ENCODE results near the gene SPATA13.

GRCh38 chr13:24202215-24202614 is 41.7 kb downstream of the SPATA13 start:
- TF ChIP-seq EZH2phosphoT487 (IDR thresholded peaks at IDR 0.05; ENCODE audit: insufficient read depth, low read depth) = no peak
- TF ChIP-seq EZH2 (IDR thresholded peaks at IDR 0.05; ENCODE audit: insufficient read depth, poor library complexity, severe bottlenecking) = no peak

All from GM23248 (cell line).